ENCODE results near the gene PIGZ. TPM values are rescaled to one million over a fixed set of nuclear protein-coding genes. Genes with fewer than 3 reads are reported as not detected.

The PIGZ gene
- total RNA-seq, 1 experiment from 2014 or later: 5.1 TPM

DNA sequence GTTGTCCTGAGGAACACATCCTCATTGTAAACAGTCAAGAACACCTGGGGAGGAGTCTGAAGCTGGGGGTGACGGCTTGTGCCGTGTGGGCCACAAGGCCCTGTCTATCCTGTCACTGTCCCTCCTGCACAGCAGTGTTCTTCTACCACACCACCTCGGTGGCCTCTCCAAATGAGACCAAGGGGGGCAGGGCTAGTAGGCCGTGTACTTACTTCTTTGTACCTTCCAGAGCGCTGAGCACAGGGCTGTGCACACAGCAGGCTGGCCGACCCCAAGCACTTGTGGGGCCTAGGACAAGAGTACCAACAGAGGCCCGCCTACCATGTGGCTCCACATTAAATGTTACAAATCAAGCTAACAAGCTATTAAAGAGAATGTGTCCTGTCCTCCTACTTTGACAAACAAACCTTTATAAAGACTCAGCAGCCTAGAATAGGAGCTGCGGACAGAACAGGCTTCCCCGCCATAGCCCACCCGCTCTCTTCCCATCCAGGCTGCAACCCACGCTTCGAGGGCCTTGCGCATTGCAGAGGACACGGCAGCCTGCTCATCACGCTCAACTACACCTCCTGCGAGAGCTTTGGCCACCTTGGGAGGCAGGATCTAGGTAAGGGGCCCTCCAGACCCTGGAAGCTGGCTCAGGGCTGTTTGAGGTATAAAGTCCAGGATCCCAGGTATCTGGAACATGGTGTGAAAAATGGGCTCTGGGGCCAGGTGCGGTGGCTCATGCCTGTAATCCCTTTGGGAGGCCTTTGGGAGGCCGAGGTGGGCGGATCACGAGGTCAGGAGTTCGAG, 30.5 kb upstream of the PIGZ start:
- no peak overlapping the region for H3K4me3 Mint-ChIP-seq (ENCODE audit: unreplicated experiment)
- intact Hi-C loops (cut with micrococcal nuclease; ENCODE audit: unreplicated experiment): no loop called here
- no peaks in the 10 kb centered on the region for H3K4me1 Mint-ChIP-seq (ENCODE audit: low read depth, unreplicated experiment)
- BruUV-seq (replicated peaks): no TSS peak
- no peaks in the 10 kb centered on the region for H3K27me3 Mint-ChIP-seq (ENCODE audit: insufficient read depth, unreplicated experiment)
- no peaks in the 10 kb centered on the region for H3K9me3 ChIP-seq
- H3K9me3 Mint-ChIP-seq (ENCODE audit: unreplicated experiment): no peaks in the 10 kb centered on the region
- ChIA-PET CTCF (no interaction called here), POLR2A (no interaction called here)
- H3K36me3 Mint-ChIP-seq (ENCODE audit: insufficient read depth, unreplicated experiment): peaks cover 9% of the 10 kb centered on the region
- peaks cover 6% of the 10 kb centered on the region; the same call in 1 of the 2 replicates for H3K4me1 ChIP-seq
- TF ChIP-seq, protein P1, sequence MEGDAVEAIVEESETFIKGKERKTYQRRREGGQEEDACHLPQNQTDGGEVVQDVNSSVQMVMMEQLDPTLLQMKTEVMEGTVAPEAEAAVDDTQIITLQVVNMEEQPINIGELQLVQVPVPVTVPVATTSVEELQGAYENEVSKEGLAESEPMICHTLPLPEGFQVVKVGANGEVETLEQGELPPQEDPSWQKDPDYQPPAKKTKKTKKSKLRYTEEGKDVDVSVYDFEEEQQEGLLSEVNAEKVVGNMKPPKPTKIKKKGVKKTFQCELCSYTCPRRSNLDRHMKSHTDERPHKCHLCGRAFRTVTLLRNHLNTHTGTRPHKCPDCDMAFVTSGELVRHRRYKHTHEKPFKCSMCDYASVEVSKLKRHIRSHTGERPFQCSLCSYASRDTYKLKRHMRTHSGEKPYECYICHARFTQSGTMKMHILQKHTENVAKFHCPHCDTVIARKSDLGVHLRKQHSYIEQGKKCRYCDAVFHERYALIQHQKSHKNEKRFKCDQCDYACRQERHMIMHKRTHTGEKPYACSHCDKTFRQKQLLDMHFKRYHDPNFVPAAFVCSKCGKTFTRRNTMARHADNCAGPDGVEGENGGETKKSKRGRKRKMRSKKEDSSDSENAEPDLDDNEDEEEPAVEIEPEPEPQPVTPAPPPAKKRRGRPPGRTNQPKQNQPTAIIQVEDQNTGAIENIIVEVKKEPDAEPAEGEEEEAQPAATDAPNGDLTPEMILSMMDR (IDR thresholded peaks at IDR 0.05; ENCODE audit: insufficient read depth in 1 of 2, low read depth in 1 of 2, low read length in 1 of 2, severe bottlenecking in 1 of 2, unreplicated experiment in 1 of 2): no peak
- no peaks in the 10 kb centered on the region for H3K27me3 ChIP-seq (replicated peaks; ENCODE audit: control insufficient read depth, insufficient read depth, low read length)
- no peaks in the 10 kb centered on the region for H3K36me3 ChIP-seq (ENCODE audit: control insufficient read depth, insufficient read depth, low read length)
- H3K27ac Mint-ChIP-seq (ENCODE audit: unreplicated experiment): no peak overlapping the region
- H3K4me3 ChIP-seq (ENCODE audit: low read depth, low read length): no peak overlapping the region
- no peak for DNase-seq

DNA sequence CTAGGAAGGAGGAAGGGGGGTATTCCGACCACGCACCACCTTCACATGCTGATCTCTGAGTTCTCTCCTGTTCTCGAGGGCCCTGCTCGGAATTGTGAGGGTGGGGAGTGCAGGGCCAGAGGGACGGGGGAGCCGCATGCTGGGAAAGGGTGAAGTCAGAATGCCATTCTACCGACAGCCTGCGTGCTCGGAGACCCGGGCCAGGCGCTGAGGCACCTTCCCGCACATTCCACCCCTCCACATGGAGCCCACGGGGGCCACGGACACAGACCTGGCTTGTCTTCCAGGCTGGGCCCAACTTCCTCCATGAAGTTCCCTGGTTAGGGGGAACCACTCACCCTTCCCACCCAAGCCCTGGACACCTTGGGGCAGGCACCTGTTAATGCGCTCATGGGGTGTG, 28.7 kb upstream of the PIGZ start:
- intact Hi-C loops (cut with micrococcal nuclease; ENCODE audit: unreplicated experiment): no loop called here
- POLR2A ChIA-PET: no interaction called here
- H3K9me3 Mint-ChIP-seq (ENCODE audit: unreplicated experiment): no peaks in the 10 kb centered on the region
- Histone ChIP-seq H3K4me3 (ENCODE audit: low read depth, low read length) (no peak overlapping the region), H3K9me3 (no peaks in the 10 kb centered on the region), H3K27me3 (replicated peaks; ENCODE audit: control insufficient read depth, insufficient read depth, low read length) (no peaks in the 10 kb centered on the region), H3K4me1 (peaks cover under 1% of the 10 kb centered on the region; the same call in 1 of the 2 replicates), H3K36me3 (ENCODE audit: control insufficient read depth, insufficient read depth, low read length) (no peaks in the 10 kb centered on the region)
- no TSS peak for BruUV-seq (replicated peaks)
- CTCF ChIA-PET: no interaction called here
- peak in 1 of 2 experiments; percentile 20 for DNase-seq
- no peak overlapping the region for H3K27ac Mint-ChIP-seq (ENCODE audit: unreplicated experiment)
- H3K27me3 Mint-ChIP-seq (ENCODE audit: insufficient read depth, unreplicated experiment): no peaks in the 10 kb centered on the region
- TF ChIP-seq, protein P1 (IDR thresholded peaks at IDR 0.05; ENCODE audit: insufficient read depth in 1 of 2, low read depth in 1 of 2, low read length in 1 of 2, severe bottlenecking in 1 of 2, unreplicated experiment in 1 of 2): no peak
- H3K36me3 Mint-ChIP-seq (ENCODE audit: insufficient read depth, unreplicated experiment): peaks cover 9% of the 10 kb centered on the region
- H3K4me1 Mint-ChIP-seq (ENCODE audit: low read depth, unreplicated experiment): no peaks in the 10 kb centered on the region
- H3K4me3 Mint-ChIP-seq (ENCODE audit: unreplicated experiment): no peak overlapping the region

DNA sequence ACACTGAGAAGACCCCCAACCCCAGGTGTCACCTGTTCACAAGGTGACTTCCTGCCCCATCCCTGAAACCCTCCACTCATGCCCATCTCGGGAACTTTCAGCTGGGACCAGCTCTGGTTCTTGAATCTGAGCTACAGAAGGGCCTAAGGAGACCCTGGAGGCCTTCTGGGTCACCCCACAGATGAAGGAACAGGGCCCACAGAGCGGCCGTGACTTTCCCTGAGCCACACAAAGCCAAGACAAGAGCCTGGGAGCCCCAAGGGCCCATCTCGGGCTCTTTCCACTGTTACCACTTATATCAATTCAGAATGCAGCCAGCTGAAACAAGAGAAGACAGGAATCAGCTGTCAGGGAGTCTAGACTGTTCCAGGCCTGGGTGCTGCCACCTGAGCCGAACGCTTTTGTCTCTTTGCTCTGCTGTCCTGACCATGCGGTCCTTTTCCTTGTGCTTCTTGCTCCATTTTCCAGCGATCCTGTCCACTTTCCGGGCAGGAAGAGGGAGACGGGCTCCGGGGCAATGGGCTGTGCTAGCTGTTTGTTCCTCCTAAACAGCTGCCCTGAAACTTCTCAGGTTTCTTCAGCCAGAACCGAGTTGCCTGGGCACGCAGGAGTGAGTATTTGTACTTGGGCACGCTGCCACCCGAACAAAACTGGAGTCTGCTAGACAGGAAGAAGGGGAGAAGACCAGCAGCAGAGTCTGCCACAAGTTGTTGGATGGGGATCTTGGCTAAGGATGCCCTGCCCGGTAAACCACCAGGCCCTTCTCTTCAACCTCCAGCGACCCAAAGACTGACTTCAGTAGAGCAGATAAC, 28.0 kb upstream of the PIGZ start:
- H3K4me1 ChIP-seq: no peaks in the 10 kb centered on the region
- H3K4me1 Mint-ChIP-seq (ENCODE audit: low read depth, unreplicated experiment): no peaks in the 10 kb centered on the region
- TF ChIP-seq, protein P1 (IDR thresholded peaks at IDR 0.05; ENCODE audit: insufficient read depth in 1 of 2, low read depth in 1 of 2, low read length in 1 of 2, severe bottlenecking in 1 of 2, unreplicated experiment in 1 of 2): no peak
- no peak overlapping the region for H3K27ac Mint-ChIP-seq (ENCODE audit: unreplicated experiment)
- intact Hi-C loops (cut with micrococcal nuclease; ENCODE audit: unreplicated experiment): no loop called here
- H3K4me3 Mint-ChIP-seq (ENCODE audit: unreplicated experiment): no peak overlapping the region
- no peaks in the 10 kb centered on the region for H3K27me3 Mint-ChIP-seq (ENCODE audit: insufficient read depth, unreplicated experiment)
- peak in 1 of 2 experiments; percentile 19 for DNase-seq
- H3K9me3 ChIP-seq: no peaks in the 10 kb centered on the region
- ChIA-PET POLR2A (no interaction called here), CTCF (no interaction called here)
- no TSS peak for BruUV-seq (replicated peaks)
- H3K4me3 ChIP-seq (ENCODE audit: low read depth, low read length): no peak overlapping the region
- no peaks in the 10 kb centered on the region for H3K36me3 ChIP-seq (ENCODE audit: control insufficient read depth, insufficient read depth, low read length)
- no peaks in the 10 kb centered on the region for H3K27me3 ChIP-seq (replicated peaks; ENCODE audit: control insufficient read depth, insufficient read depth, low read length)
- H3K9me3 Mint-ChIP-seq (ENCODE audit: unreplicated experiment): no peaks in the 10 kb centered on the region
- peaks cover 6% of the 10 kb centered on the region for H3K36me3 Mint-ChIP-seq (ENCODE audit: insufficient read depth, unreplicated experiment)
